Colonic mucosa (tissue), 4 donors: ENCODE results near the gene IQGAP2. TPM values are rescaled to one million over a fixed set of nuclear protein-coding genes. Genes with fewer than 3 reads are reported as not detected.
A peak's percentile ranks its signal among the peaks of the same experiment; 100 is the strongest.

ENCODE experiments used
- DNase-seq: peaks from one replicate; pipeline ENCODE4 v3.0.0-alpha.2; 2020
- H3K27ac ChIP-seq: fragments of 200-600 bp; one replicate; pipeline ENCODE4 v1.8.0; 2021
- H3K27me3 ChIP-seq: fragments of 200-600 bp; one replicate; pipeline ENCODE4 v1.8.0; 2021
- H3K36me3 ChIP-seq: fragments of 200-600 bp; one replicate; pipeline ENCODE4 v1.8.0; 2021
- H3K4me1 ChIP-seq: fragments of 200-600 bp; one replicate; pipeline ENCODE4 v1.8.0; 2021; ENCODE audit warnings: mild to moderate bottlenecking
- H3K4me3 ChIP-seq: fragments of 200-600 bp; one replicate; pipeline ENCODE4 v1.8.0; 2021
- H3K9ac ChIP-seq, 2 donors: one replicate each; pipeline ENCODE4 v1.7.0; 2013; ENCODE audit warnings: control low read depth in 2 of 2, low read depth in 2 of 2, low read length in 2 of 2
- H3K9me3 ChIP-seq: fragments of 200-600 bp; one replicate; pipeline ENCODE4 v1.8.0; 2021
- CTCF ChIP-seq: fragments of 200-600 bp; IDR thresholded peaks from one replicate; pipeline ENCODE4 v1.8.0; 2022; ENCODE audit warnings: antibody characterized with exemption, mild to moderate bottlenecking
- intact Hi-C: fragments of 100-400 bp; cut with DNase I; formaldehyde crosslinking; loops from one replicate; pipeline ENCODE4 v1.14.1; 2022
- total RNA-seq, 2 donors: library from RNA; stranded (reverse); fragmentation: NEBNext Ultra II Directional in 1 of 2; extraction: Animal tissue kit (Norgen Biotek cat#: 25700) in 1 of 2; gene quantifications; one replicate each; pipeline ENCODE4 v1.2.1, GENCODE V29; 2021
- donor health status: healthy.
- donor health status: DM: no; HTN: no; CAD: no.
- donor health status: DM: no; HTN: no; CAD: no.

Gene IQGAP2
- total RNA-seq, 2 donors from 2014 or later = 62.2 to 75.6 TPM

GRCh38 chr5:76684756-76685519 is 281.9 kb downstream of the IQGAP2 start:
- H3K4me3 ChIP-seq = no peak overlapping the region
- intact Hi-C loops = no loop called here
- H3K27ac ChIP-seq = peak overlapping the region; percentile 13

GRCh38 chr5:76685704-76686103 is 282.6 kb downstream of the IQGAP2 start:
- TF ChIP-seq CTCF = no peak
- Histone ChIP-seq H3K9ac (no peak overlapping the region), H3K4me1 (peaks cover under 1% of the 10 kb centered on the region), H3K9me3 (no peaks in the 10 kb centered on the region), H3K36me3 (no peaks in the 10 kb centered on the region), H3K27me3 (no peaks in the 10 kb centered on the region), H3K4me3 (no peak overlapping the region), H3K27ac (no peak overlapping the region)
- DNase-seq = no peak
- intact Hi-C loops = no loop called here

More at GRCh38 chr5:76684756-76685519, 281.9 kb downstream of the IQGAP2 start:
- no peaks in the 10 kb centered on the region for H3K36me3 ChIP-seq
- DNase-seq = no peak
- H3K4me1 ChIP-seq = no peaks in the 10 kb centered on the region
- H3K27me3 ChIP-seq = no peaks in the 10 kb centered on the region
- no peak overlapping the region for H3K9ac ChIP-seq
- no peaks in the 10 kb centered on the region for H3K9me3 ChIP-seq
- no peak for TF ChIP-seq CTCF

GRCh38 chr5:76688212-76688611 is 285.1 kb downstream of the IQGAP2 start:
- TF ChIP-seq CTCF = no peak
- Histone ChIP-seq H3K4me3 (no peak overlapping the region), H3K27ac (no peak overlapping the region), H3K9me3 (no peaks in the 10 kb centered on the region), H3K9ac (no peak overlapping the region), H3K27me3 (no peaks in the 10 kb centered on the region), H3K4me1 (peaks cover 10% of the 10 kb centered on the region), H3K36me3 (no peaks in the 10 kb centered on the region)
- DNase-seq = no peak
- intact Hi-C loops = no loop called here

- Histone ChIP-seq H3K27ac (no peak overlapping the region), H3K9ac (no peak overlapping the region), H3K9me3 (no peaks in the 10 kb centered on the region), H3K4me3 (no peak overlapping the region), H3K36me3 (no peaks in the 10 kb centered on the region), H3K27me3 (no peaks in the 10 kb centered on the region), H3K4me1 (peaks cover 10% of the 10 kb centered on the region)
- DNase-seq = no peak
- intact Hi-C loops = no loop called here
- no peak for TF ChIP-seq CTCF
These were observed 285.8 kb downstream of the IQGAP2 start for GRCh38 chr5:76688836-76689235.

- no peak overlapping the region for H3K9ac ChIP-seq
- DNase-seq = no peak
- H3K4me3 ChIP-seq = no peak overlapping the region
- peaks cover 10% of the 10 kb centered on the region for H3K4me1 ChIP-seq
- H3K27ac ChIP-seq = no peak overlapping the region
- H3K36me3 ChIP-seq = no peaks in the 10 kb centered on the region
- no peaks in the 10 kb centered on the region for H3K27me3 ChIP-seq
- TF ChIP-seq CTCF = no peak
- intact Hi-C loops = no loop called here
- H3K9me3 ChIP-seq = no peaks in the 10 kb centered on the region
These were observed 286.4 kb downstream of the IQGAP2 start for GRCh38 chr5:76689321-76690036.
